Suppressor macrophage treated with lipopolysaccharide for 1 hour (primary cell): ENCODE measurements around the gene TTC39B.

ENCODE experiments used
- DNase-seq, 3 donors: peaks; one replicate each; pipeline ENCODE4 v3.0.0-alpha.2; 2020 to 2022

TTC39B gene

GRCh38 chr9:15300218-15300617 lies 6.8 kb downstream of the TTC39B start:
- DNase-seq, result peak; percentile 75 to 84 (median 82)

GRCh38 chr9:15299374-15299939 lies 7.6 kb downstream of the TTC39B start:
- DNase-seq, result peak; percentile 55 to 71 (median 65)

GRCh38 chr9:15298362-15298761 lies 8.7 kb downstream of the TTC39B start:
- DNase-seq, result peak; percentile 78 to 91 (median 86)

- DNase-seq, result peak; percentile 66 to 79 (median 76)
These were observed 11.1 kb downstream of the TTC39B start for GRCh38 chr9:15295761-15296405.

GRCh38 chr9:15294604-15295003 lies 12.4 kb downstream of the TTC39B start:
- DNase-seq, result no peak

- peak; percentile 44 to 85 (median 67) for DNase-seq
These were observed 13.2 kb downstream of the TTC39B start for GRCh38 chr9:15293804-15294316.

- no peak for DNase-seq
These were observed 13.9 kb downstream of the TTC39B start for GRCh38 chr9:15293084-15293483.

GRCh38 chr9:15289603-15290002 lies 17.4 kb downstream of the TTC39B start:
- DNase-seq, result no peak

GRCh38 chr9:15287309-15287708 lies 19.7 kb downstream of the TTC39B start:
- no peak for DNase-seq

GRCh38 chr9:15286161-15286821 lies 20.7 kb downstream of the TTC39B start:
- DNase-seq, result no peak

GRCh38 chr9:15282567-15283285 lies 24.3 kb downstream of the TTC39B start:
- no peak for DNase-seq

- DNase-seq, result no peak
These were observed 26.4 kb downstream of the TTC39B start for GRCh38 chr9:15280647-15281046.

GRCh38 chr9:15278839-15279238 lies 28.2 kb downstream of the TTC39B start:
- no peak for DNase-seq

- DNase-seq, result no peak
These were observed 28.8 kb downstream of the TTC39B start for GRCh38 chr9:15278091-15278687.

GRCh38 chr9:15277400-15278090 lies 29.5 kb downstream of the TTC39B start:
- peak; percentile 57 to 84 (median 76) for DNase-seq

- DNase-seq, result no peak
These were observed 30.6 kb downstream of the TTC39B start for GRCh38 chr9:15276328-15276938.

GRCh38 chr9:15274425-15274824 lies 32.6 kb downstream of the TTC39B start:
- no peak for DNase-seq

- no peak for DNase-seq
These were observed 34.6 kb downstream of the TTC39B start for GRCh38 chr9:15272377-15272928.

- DNase-seq, result no peak
These were observed 35.6 kb downstream of the TTC39B start for GRCh38 chr9:15271403-15271802.

GRCh38 chr9:15268782-15269181 lies 38.2 kb downstream of the TTC39B start:
- no peak for DNase-seq

- no peak for DNase-seq
These were observed 38.7 kb downstream of the TTC39B start for GRCh38 chr9:15268317-15268716.

- DNase-seq, result no peak
These were observed 42.1 kb downstream of the TTC39B start for GRCh38 chr9:15264918-15265317.
